GM23338 (cell line): ENCODE data around the gene CEP250. TPM values are rescaled to one million over a fixed set of nuclear protein-coding genes. Genes with fewer than 3 reads are reported as not detected.
A peak's percentile ranks its signal among the peaks of the same experiment; 100 is the strongest.
"Not testable (repeated sequence)": the region's sequence is repeated elsewhere in the genome, so short reads cannot be mapped to it uniquely, and the experiment has no call there.

Experiments used
- ATAC-seq: fragments of 200-7000 bp; cut with Tn5 transposase; 3 replicates; pipeline ENCODE4 v1.9.1; 2020
- DNase-seq: peaks from one replicate; pipeline ENCODE4 v3.0.0-alpha.2; 2015; ENCODE audit warnings: low spot score
- H2AFZ ChIP-seq: fragments of 200-600 bp; sonication (generic); 2 replicates; pipeline ENCODE4 v1.8.0; 2016; ENCODE audit warnings: antibody characterized with exemption, mild to moderate bottlenecking, moderate library complexity
- H3F3A ChIP-seq: fragments of 200-600 bp; sonication (generic); replicated peaks from 2 replicates; pipeline ENCODE4 v1.8.0; 2017; ENCODE audit warnings: antibody characterized with exemption, mixed run types, low read depth
- H3K27ac ChIP-seq: fragments of 200-600 bp; sonication (generic); 2 replicates; pipeline ENCODE4 v1.6.1; 2016; ENCODE audit warnings: low read depth
- H3K27me3 ChIP-seq: fragments of 200-600 bp; sonication (generic); 2 replicates; pipeline ENCODE4 v1.8.0; 2016; ENCODE audit warnings: mild to moderate bottlenecking, mixed run types, moderate library complexity; ENCODE audit not compliant: insufficient read depth
- H3K36me3 ChIP-seq: fragments of 200-600 bp; sonication (generic); 2 replicates; pipeline ENCODE4 v1.8.0; 2016; ENCODE audit warnings: mild to moderate bottlenecking; ENCODE audit not compliant: insufficient read depth
- H3K4me1 ChIP-seq: fragments of 200-600 bp; sonication (generic); 2 replicates; pipeline ENCODE4 v1.8.0; 2016; ENCODE audit warnings: mild to moderate bottlenecking, moderate library complexity; ENCODE audit not compliant: insufficient read depth
- H3K4me2 ChIP-seq: fragments of 200-600 bp; sonication (generic); 2 replicates; pipeline ENCODE4 v1.7.1; 2017; ENCODE audit warnings: mixed run types
- H3K4me3 ChIP-seq: fragments of 200-600 bp; sonication (generic); 2 replicates; pipeline ENCODE4 v1.6.1; 2016; ENCODE audit warnings: mixed run types
- H3K79me2 ChIP-seq: fragments of 200-600 bp; sonication (generic); replicated peaks from 2 replicates; pipeline ENCODE4 v1.8.0; 2017; ENCODE audit warnings: mild to moderate bottlenecking; ENCODE audit not compliant: insufficient read depth
- H3K9me2 ChIP-seq: fragments of 200-600 bp; sonication (generic); 2 replicates; pipeline ENCODE4 v1.8.0; 2017; ENCODE audit not compliant: insufficient read depth
- H4K20me1 ChIP-seq: fragments of 200-600 bp; sonication (generic); replicated peaks from 2 replicates; pipeline ENCODE4 v1.8.0; 2017; ENCODE audit warnings: mild to moderate bottlenecking; ENCODE audit not compliant: insufficient read depth
- H3K27ac Mint-ChIP-seq: 2 replicates; pipeline ENCODE4 v1.8.0; 2020; ENCODE audit warnings: inconsistent platforms, mild to moderate bottlenecking, moderate library complexity, mixed read lengths
- H3K27me3 Mint-ChIP-seq: 3 replicates; pipeline ENCODE4 v1.8.0; 2022; ENCODE audit warnings: low read depth, mild to moderate bottlenecking, moderate library complexity, mixed read lengths, inconsistent platforms; ENCODE audit not compliant: insufficient read depth, poor library complexity
- H3K36me3 Mint-ChIP-seq: 3 replicates; pipeline ENCODE4 v1.8.0; 2021; ENCODE audit warnings: low read depth, mild to moderate bottlenecking, inconsistent platforms, moderate library complexity, mixed read lengths
- H3K4me1 Mint-ChIP-seq: 3 replicates; pipeline ENCODE4 v1.8.0; 2020; ENCODE audit warnings: mild to moderate bottlenecking, inconsistent platforms, mixed read lengths
- H3K4me3 Mint-ChIP-seq: 3 replicates; pipeline ENCODE4 v1.8.0; 2021; ENCODE audit warnings: moderate library complexity, mild to moderate bottlenecking, inconsistent platforms, mixed read lengths
- H3K9me3 Mint-ChIP-seq: 3 replicates; pipeline ENCODE4 v1.8.0; 2020; ENCODE audit warnings: moderate library complexity, mild to moderate bottlenecking, inconsistent platforms, mixed read lengths
- CREB1 ChIP-seq: fragments of 250-450 bp; sonication (Bioruptor Pico); IDR thresholded peaks from 2 replicates; pipeline ENCODE4 v1.5.0; 2020; ENCODE audit warnings: low read depth, mild to moderate bottlenecking, moderate library complexity
- EZH2 ChIP-seq: fragments of 200-600 bp; sonication (generic); IDR thresholded peaks from one replicate; pipeline ENCODE4 v1.8.0; 2017; ENCODE audit warnings: antibody characterized with exemption, mild to moderate bottlenecking, low read depth; ENCODE audit not compliant: unreplicated experiment
- NANOG ChIP-seq: IDR thresholded peaks from 2 replicates; pipeline ENCODE4 v1.6.1; 2016; ENCODE audit warnings: antibody characterized with exemption, borderline replicate concordance
- polyA plus RNA-seq: library from polyadenylated mRNA; unstranded; fragments of >200 nt; fragmentation: Nextera tagmentation; extraction: Ambion mirVana; gene quantifications from 2 replicates; pipeline ENCODE4 v1.2.1, GENCODE V29; 2016
- total RNA-seq: library from RNA; depleted of rRNA; stranded (reverse); fragments of >200 nt; shearing (Covaris generic); gene quantifications from 2 replicates; pipeline ENCODE4 v1.2.3, GENCODE V29; 2014
- TF ChIP-seq, protein P1 (sequence below): fragments of 250-450 bp; sonication (Bioruptor Pico); IDR thresholded peaks from 2 replicates; pipeline ENCODE4 v1.5.0; 2020; ENCODE audit warnings: mild to moderate bottlenecking, moderate library complexity
- TF ChIP-seq, protein P2 (sequence below), 2 experiments: fragments of 200-600 bp in 1 of 2; sonication (generic) in 1 of 2; conservative IDR thresholded peaks; 2 replicates each; pipeline versions ENCODE4 v1.5.1 to v1.6.1; 2016 to 2017; ENCODE audit warnings: antibody characterized with exemption in 2 of 2, low read depth in 2 of 2, mild to moderate bottlenecking in 2 of 2, moderate library complexity in 1 of 2

Gene CEP250
- total and polyA plus RNA-seq, 2 experiments from 2014 or later: 28.0 to 29.1 TPM

DNA sequence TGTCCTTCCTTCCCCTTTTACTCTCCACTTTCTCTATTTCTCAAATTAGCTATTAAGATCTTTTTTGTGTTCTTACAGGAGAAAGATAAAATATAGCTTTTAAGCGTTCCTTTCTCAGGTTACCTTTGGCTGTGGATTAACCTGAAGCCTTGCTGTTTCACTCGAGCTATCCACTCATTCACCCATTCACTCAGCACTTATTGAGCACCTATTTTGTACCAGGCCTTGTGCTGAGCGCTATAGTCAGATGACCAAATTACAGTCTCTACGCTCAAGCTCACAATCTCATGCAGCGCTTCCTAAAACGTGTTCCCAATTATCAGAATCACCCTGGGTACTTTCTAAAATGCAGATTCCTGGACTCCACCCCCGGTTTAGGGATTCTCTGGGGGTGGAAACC, 1.8 kb upstream of the CEP250 start (continued):
- TF ChIP-seq, protein P1, sequence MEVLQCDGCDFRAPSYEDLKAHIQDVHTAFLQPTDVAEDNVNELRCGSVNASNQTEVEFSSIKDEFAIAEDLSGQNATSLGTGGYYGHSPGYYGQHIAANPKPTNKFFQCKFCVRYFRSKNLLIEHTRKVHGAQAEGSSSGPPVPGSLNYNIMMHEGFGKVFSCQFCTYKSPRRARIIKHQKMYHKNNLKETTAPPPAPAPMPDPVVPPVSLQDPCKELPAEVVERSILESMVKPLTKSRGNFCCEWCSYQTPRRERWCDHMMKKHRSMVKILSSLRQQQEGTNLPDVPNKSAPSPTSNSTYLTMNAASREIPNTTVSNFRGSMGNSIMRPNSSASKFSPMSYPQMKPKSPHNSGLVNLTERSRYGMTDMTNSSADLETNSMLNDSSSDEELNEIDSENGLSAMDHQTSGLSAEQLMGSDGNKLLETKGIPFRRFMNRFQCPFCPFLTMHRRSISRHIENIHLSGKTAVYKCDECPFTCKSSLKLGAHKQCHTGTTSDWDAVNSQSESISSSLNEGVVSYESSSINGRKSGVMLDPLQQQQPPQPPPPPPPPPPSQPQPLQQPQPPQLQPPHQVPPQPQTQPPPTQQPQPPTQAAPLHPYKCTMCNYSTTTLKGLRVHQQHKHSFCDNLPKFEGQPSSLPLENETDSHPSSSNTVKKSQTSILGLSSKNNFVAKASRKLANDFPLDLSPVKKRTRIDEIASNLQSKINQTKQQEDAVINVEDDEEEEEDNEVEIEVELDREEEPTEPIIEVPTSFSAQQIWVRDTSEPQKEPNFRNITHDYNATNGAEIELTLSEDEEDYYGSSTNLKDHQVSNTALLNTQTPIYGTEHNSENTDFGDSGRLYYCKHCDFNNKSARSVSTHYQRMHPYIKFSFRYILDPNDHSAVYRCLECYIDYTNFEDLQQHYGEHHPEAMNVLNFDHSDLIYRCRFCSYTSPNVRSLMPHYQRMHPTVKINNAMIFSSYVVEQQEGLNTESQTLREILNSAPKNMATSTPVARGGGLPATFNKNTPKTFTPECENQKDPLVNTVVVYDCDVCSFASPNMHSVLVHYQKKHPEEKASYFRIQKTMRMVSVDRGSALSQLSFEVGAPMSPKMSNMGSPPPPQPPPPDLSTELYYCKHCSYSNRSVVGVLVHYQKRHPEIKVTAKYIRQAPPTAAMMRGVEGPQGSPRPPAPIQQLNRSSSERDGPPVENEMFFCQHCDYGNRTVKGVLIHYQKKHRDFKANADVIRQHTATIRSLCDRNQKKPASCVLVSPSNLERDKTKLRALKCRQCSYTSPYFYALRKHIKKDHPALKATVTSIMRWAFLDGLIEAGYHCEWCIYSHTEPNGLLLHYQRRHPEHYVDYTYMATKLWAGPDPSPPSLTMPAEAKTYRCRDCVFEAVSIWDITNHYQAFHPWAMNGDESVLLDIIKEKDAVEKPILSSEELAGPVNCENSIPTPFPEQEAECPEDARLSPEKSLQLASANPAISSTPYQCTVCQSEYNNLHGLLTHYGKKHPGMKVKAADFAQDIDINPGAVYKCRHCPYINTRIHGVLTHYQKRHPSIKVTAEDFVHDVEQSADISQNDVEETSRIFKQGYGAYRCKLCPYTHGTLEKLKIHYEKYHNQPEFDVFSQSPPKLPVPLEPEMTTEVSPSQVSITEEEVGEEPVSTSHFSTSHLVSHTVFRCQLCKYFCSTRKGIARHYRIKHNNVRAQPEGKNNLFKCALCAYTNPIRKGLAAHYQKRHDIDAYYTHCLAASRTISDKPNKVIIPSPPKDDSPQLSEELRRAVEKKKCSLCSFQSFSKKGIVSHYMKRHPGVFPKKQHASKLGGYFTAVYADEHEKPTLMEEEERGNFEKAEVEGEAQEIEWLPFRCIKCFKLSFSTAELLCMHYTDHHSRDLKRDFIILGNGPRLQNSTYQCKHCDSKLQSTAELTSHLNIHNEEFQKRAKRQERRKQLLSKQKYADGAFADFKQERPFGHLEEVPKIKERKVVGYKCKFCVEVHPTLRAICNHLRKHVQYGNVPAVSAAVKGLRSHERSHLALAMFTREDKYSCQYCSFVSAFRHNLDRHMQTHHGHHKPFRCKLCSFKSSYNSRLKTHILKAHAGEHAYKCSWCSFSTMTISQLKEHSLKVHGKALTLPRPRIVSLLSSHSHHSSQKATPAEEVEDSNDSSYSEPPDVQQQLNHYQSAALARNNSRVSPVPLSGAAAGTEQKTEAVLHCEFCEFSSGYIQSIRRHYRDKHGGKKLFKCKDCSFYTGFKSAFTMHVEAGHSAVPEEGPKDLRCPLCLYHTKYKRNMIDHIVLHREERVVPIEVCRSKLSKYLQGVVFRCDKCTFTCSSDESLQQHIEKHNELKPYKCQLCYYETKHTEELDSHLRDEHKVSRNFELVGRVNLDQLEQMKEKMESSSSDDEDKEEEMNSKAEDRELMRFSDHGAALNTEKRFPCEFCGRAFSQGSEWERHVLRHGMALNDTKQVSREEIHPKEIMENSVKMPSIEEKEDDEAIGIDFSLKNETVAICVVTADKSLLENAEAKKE: no peak
- no peak for TF ChIP-seq CREB1 (CRISPR knock-in tag)
- no peak for TF ChIP-seq EZH2
- TF ChIP-seq NANOG: no peak
- TF ChIP-seq, protein P2, sequence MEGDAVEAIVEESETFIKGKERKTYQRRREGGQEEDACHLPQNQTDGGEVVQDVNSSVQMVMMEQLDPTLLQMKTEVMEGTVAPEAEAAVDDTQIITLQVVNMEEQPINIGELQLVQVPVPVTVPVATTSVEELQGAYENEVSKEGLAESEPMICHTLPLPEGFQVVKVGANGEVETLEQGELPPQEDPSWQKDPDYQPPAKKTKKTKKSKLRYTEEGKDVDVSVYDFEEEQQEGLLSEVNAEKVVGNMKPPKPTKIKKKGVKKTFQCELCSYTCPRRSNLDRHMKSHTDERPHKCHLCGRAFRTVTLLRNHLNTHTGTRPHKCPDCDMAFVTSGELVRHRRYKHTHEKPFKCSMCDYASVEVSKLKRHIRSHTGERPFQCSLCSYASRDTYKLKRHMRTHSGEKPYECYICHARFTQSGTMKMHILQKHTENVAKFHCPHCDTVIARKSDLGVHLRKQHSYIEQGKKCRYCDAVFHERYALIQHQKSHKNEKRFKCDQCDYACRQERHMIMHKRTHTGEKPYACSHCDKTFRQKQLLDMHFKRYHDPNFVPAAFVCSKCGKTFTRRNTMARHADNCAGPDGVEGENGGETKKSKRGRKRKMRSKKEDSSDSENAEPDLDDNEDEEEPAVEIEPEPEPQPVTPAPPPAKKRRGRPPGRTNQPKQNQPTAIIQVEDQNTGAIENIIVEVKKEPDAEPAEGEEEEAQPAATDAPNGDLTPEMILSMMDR (conservative IDR thresholded peaks at IDR 0.05; ENCODE audit: low read depth in 2 of 2): no peak

DNA sequence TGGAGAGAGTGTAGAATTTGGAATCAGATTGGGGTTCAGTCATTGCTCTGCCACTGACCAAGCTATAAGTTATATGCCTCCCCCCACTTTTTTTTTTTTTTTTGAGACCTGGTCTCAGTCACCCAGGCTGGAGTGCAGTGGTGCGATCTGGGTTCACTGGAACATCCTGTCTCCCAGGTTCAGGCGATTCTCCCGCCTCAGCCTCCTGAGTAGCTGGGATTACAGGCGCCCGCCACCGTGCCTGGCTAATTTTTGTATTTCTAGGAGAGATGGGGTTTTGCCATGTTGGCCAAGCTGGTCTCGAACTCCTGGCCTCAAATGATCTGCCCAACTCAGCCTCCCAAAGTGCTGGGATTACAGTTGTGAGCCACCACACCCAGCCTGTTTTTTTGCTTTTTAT, 1.3 kb downstream of the CEP250 start:
- not testable (repeated sequence) for DNase-seq, H3K9me2 ChIP-seq, H2AFZ ChIP-seq, H3K27me3 ChIP-seq, ATAC-seq, H4K20me1 ChIP-seq, H3K27ac Mint-ChIP-seq, H3K36me3 Mint-ChIP-seq, H3K9me3 Mint-ChIP-seq, H3K27me3 Mint-ChIP-seq, H3K27ac ChIP-seq, H3K36me3 ChIP-seq, H3K4me1 ChIP-seq
- peak overlapping the region; percentile 93 for H3K4me3 Mint-ChIP-seq
- Histone ChIP-seq H3K79me2 (peaks cover 28% of the 10 kb centered on the region), H3K4me3 (peak overlapping the region; percentile 81), H3K4me2 (peak overlapping the region; percentile 82; the same call in 1 of the 2 replicates), H3F3A (peaks cover 14% of the 10 kb centered on the region)
- H3K4me1 Mint-ChIP-seq: peaks cover 14% of the 10 kb centered on the region; the same call in 2 of the 3 replicates

DNA sequence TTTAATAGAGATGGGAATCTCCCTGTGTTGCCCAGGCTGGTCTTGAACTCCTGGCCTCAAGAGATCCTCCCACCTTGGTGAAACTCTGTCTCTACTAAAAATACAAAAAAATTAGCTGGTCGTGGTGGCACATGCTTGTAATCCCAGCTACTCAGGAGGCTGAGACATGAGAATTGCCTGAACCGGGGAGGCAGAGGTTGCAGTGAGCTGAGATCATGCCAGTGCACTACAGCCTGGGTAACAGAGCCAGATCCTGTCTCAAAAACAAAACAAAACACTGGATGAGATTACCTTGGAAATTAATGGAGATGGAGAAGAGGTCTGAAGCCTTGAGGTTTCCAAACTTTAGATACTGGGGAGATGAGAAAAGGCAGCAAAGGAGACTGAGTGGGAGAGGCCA, 2.1 kb downstream of the CEP250 start:
- not testable (repeated sequence) for H3K4me3 ChIP-seq, H3K27ac Mint-ChIP-seq, H3K36me3 Mint-ChIP-seq, H3K4me2 ChIP-seq, H3K36me3 ChIP-seq, H2AFZ ChIP-seq, H3K4me3 Mint-ChIP-seq, H3K27ac ChIP-seq, H3K9me2 ChIP-seq, H3K27me3 ChIP-seq, H4K20me1 ChIP-seq, H3K4me1 ChIP-seq, H3K9me3 Mint-ChIP-seq, ATAC-seq, H3K27me3 Mint-ChIP-seq, DNase-seq
- peaks cover 14% of the 10 kb centered on the region; the same call in 2 of the 3 replicates for H3K4me1 Mint-ChIP-seq
- Histone ChIP-seq H3K79me2 (peaks cover 28% of the 10 kb centered on the region), H3F3A (peaks cover 14% of the 10 kb centered on the region)
